Fibroblast of skin of scalp (primary cell): ENCODE measurements around the gene POLD2.

ENCODE experiments used
- DNase-seq: peaks from one replicate; pipeline ENCODE4 v3.0.0-alpha.2; 2013

Gene POLD2

GRCh38 chr7:44112997-44113763 lies 10.2 kb downstream of the POLD2 start:
- no peak for DNase-seq

GRCh38 chr7:44112231-44112996 lies 10.9 kb downstream of the POLD2 start:
- DNase-seq = no peak

GRCh38 chr7:44111761-44112160 lies 11.6 kb downstream of the POLD2 start:
- DNase-seq = no peak

- DNase-seq = no peak
These were observed 12.4 kb downstream of the POLD2 start for GRCh38 chr7:44110719-44111635.

GRCh38 chr7:44109991-44110390 lies 13.4 kb downstream of the POLD2 start:
- no peak for DNase-seq

GRCh38 chr7:44108768-44109750 lies 14.3 kb downstream of the POLD2 start:
- no peak for DNase-seq

- DNase-seq = no peak
These were observed 15.2 kb downstream of the POLD2 start for GRCh38 chr7:44107961-44108767.

GRCh38 chr7:44107116-44107960 lies 16.0 kb downstream of the POLD2 start:
- no peak for DNase-seq

- no peak for DNase-seq
These were observed 16.9 kb downstream of the POLD2 start for GRCh38 chr7:44106311-44107065.

GRCh38 chr7:44105832-44106231 lies 17.5 kb downstream of the POLD2 start:
- no peak for DNase-seq

- DNase-seq = peak; percentile 58
These were observed 18.2 kb downstream of the POLD2 start for GRCh38 chr7:44104860-44105771.

- peak; percentile 43 for DNase-seq
These were observed 19.2 kb downstream of the POLD2 start, which contains the start of gene AEBP1 for GRCh38 chr7:44103923-44104859. Gene AEBP1 (plus strand): TSS chr7:44104345. CDS start chr7:44104666, 321 bp downstream.

GRCh38 chr7:44103566-44103922 lies 19.8 kb downstream of the POLD2 start:
- no peak for DNase-seq

- DNase-seq = no peak
These were observed 20.3 kb downstream of the POLD2 start for GRCh38 chr7:44102846-44103565.

- peak; percentile 92 for DNase-seq
These were observed 21.1 kb downstream of the POLD2 start for GRCh38 chr7:44101966-44102845.
